ENCODE results near the gene AGXT. TPM values are rescaled to one million over a fixed set of nuclear protein-coding genes. Genes with fewer than 3 reads are reported as not detected.

The AGXT gene
- total and polyA plus RNA-seq, 8 donors, result not detected

DNA sequence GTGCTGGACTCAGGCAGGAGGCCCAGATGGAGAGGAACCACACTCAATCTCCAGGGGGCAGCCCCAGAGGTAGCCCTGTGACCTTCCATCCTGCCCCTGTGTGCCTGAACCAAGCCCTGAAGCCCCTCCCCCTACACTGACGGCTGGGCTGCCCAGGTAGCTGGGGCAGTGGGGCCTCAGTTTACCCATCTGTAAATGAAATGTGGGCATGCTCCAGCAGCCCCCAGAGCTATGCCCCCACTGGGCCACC lies 53.3 kb downstream of the AGXT start:
- H3K36me3 ChIP-seq, result no peaks in the 10 kb centered on the region
- 67 to 100% (median 86%) methylated on average over 1 of the region's 1 CpG for WGBS, 5 donors
- intact Hi-C loops (cut with DNase I; ENCODE audit: low total_unique reads), result no loop called here
- H3K4me1 ChIP-seq, result peaks cover 2 to 18% (median 9%) of the 10 kb centered on the region in 4 donors
- H3K4me3 ChIP-seq, result no peak overlapping the region
- DNase-seq, result peak; percentile 6 to 9
- H3K9me3 ChIP-seq, result no peaks in the 10 kb centered on the region
- peaks cover 0 to 6% (median 0%) of the 10 kb centered on the region in 3 donors for H3K27me3 ChIP-seq
- peak overlapping the region in 1 of 5 donors; percentile 77 for H3K27ac ChIP-seq
- TF ChIP-seq, protein P1, sequence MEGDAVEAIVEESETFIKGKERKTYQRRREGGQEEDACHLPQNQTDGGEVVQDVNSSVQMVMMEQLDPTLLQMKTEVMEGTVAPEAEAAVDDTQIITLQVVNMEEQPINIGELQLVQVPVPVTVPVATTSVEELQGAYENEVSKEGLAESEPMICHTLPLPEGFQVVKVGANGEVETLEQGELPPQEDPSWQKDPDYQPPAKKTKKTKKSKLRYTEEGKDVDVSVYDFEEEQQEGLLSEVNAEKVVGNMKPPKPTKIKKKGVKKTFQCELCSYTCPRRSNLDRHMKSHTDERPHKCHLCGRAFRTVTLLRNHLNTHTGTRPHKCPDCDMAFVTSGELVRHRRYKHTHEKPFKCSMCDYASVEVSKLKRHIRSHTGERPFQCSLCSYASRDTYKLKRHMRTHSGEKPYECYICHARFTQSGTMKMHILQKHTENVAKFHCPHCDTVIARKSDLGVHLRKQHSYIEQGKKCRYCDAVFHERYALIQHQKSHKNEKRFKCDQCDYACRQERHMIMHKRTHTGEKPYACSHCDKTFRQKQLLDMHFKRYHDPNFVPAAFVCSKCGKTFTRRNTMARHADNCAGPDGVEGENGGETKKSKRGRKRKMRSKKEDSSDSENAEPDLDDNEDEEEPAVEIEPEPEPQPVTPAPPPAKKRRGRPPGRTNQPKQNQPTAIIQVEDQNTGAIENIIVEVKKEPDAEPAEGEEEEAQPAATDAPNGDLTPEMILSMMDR (IDR thresholded peaks at IDR 0.05), result no peak
- TF ChIP-seq EP300 (IDR thresholded peaks at IDR 0.05) (no peak), POLR2AphosphoS5 (IDR thresholded peaks at IDR 0.05) (no peak), POLR2A (IDR thresholded peaks at IDR 0.05) (no peak)

DNA sequence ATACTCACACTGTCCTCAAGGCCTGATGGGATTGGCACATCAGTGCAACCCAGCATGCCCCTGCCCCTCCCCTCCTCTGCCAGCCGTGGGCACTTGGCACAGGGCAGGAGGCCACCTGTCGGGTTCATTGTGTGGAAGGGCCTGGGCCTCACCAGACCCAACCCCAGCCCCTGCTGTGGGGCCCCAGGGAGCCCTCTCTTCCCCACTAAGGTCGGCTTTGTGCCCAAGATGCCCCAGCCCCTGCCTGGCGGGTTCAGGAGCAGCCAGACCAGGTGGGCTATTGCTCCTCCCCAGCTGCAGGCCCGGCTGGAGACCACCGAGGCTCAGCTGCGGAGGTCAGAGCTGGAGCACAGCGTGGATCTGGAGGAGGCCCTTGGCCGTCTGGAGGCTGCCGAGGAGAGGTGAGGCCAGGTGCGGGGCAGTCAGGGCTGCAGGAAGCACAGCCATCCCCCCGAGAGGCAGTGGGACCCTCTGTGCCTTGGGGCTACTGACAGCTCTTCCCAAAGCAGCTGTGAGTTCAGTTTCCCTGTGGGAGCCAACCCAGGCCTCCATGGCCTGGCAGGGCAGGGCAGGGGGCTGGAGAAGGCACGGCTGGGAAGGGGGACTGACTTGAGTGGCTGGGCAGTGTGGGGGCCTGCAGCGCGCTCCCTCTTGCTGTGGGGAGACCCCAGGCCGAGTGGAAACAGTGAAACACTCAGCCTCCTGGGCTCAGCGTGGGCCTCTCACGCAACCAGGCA lies 53.8 kb downstream of the AGXT start:
- peak in 1 of 2 donors; percentile 8 for DNase-seq
- TF ChIP-seq EP300 (IDR thresholded peaks at IDR 0.05), result no peak
- TF ChIP-seq POLR2A (IDR thresholded peaks at IDR 0.05), result no peak
- no peak for TF ChIP-seq POLR2AphosphoS5 (IDR thresholded peaks at IDR 0.05)
- TF ChIP-seq, protein P1 (IDR thresholded peaks at IDR 0.05), result no peak

DNA sequence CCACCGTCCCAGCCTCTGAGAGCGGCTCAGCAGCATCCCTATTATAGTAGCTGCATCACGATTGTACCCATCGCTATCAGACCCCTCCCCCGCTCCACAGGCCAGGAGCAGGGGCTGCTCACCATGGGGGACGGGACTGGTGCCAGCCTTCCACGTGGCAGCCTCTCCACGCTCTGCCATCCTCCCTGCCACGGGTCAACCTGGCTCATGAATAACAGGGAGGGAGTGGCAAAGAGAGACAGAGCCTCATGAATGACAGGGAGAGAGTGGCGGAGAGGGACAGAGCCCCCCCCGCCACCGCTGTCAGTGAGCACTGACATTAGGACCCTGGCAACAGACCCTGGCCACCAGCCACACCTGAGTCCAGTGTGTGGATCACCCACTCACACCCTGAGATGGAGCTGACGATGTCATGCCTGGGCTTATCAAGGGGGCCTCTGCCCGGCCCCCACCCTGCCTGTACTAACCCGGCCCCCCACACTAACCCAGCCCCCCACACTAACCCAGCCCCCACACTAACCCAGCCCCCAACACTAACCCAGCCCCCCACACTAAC lies 54.4 kb downstream of the AGXT start:
- TF ChIP-seq POLR2AphosphoS5 (IDR thresholded peaks at IDR 0.05), result no peak
- no peak for TF ChIP-seq POLR2A (IDR thresholded peaks at IDR 0.05)
- TF ChIP-seq EP300 (IDR thresholded peaks at IDR 0.05), result no peak
- TF ChIP-seq, protein P1 (IDR thresholded peaks at IDR 0.05), result no peak
- Histone ChIP-seq H3K9me3 (no peaks in the 10 kb centered on the region), H3K4me3 (no peak overlapping the region), H3K27ac (no peak overlapping the region), H3K4me1 (peaks cover 0 to 9% (median 3%) of the 10 kb centered on the region in 4 donors), H3K36me3 (no peaks in the 10 kb centered on the region), H3K27me3 (no peaks in the 10 kb centered on the region)
- intact Hi-C loops (cut with DNase I; ENCODE audit: low total_unique reads), result no loop called here
- DNase-seq, result peak; percentile 18 to 19
- WGBS, 5 donors, result 57 to 70% (median 62%) methylated on average over 9 to 15 of the region's 15 CpGs

More for the DNA sequence above, 53.8 kb downstream of the AGXT start:
- Histone ChIP-seq H3K4me3 (no peak overlapping the region), H3K27ac (peak overlapping the region in 1 of 5 donors; percentile 77), H3K27me3 (peaks cover 0 to under 1% (median 0%) of the 10 kb centered on the region in 3 donors), H3K4me1 (peaks cover 0 to 13% (median 5%) of the 10 kb centered on the region in 4 donors), H3K9me3 (no peaks in the 10 kb centered on the region), H3K36me3 (no peaks in the 10 kb centered on the region)
- WGBS, 5 donors, result 80 to 86% (median 85%) methylated on average over 10 to 18 of the region's 18 CpGs; no CpG with 5 or more reads in 1 of the 5 donors
- intact Hi-C loops (cut with DNase I; ENCODE audit: low total_unique reads), result no loop called here

DNA sequence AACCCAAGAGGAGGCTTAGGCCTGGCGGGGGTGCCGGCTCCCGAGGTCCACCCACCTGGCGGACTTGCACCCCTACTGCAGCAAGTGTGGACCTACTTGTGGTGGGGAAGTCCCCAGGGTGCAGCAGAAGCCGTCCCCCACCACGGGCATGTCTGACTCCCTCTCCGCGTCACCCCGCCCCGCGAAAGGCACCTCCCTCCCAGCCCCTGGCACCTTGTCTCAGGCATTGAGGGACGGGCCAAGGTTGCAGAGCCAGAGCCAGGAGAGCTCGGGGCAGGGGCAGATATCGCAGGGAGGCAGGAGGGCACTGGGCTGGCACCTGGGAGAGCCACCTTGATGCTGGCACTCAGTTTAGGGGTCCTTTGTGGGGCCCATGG lies 56.6 kb downstream of the AGXT start:
- H3K9me3 ChIP-seq, result no peaks in the 10 kb centered on the region
- H3K4me1 ChIP-seq, result peaks cover 0 to 9% (median 3%) of the 10 kb centered on the region in 4 donors
- no peak overlapping the region for H3K4me3 ChIP-seq
- no peak overlapping the region for H3K27ac ChIP-seq
- no peak for TF ChIP-seq POLR2A (IDR thresholded peaks at IDR 0.05)
- no peak for TF ChIP-seq POLR2AphosphoS5 (IDR thresholded peaks at IDR 0.05)
- TF ChIP-seq EP300 (IDR thresholded peaks at IDR 0.05), result no peak
- TF ChIP-seq, protein P1 (IDR thresholded peaks at IDR 0.05), result no peak
- WGBS, 5 donors, result 73 to 79% (median 76%) methylated on average over 7 to 14 of the region's 14 CpGs
- H3K27me3 ChIP-seq, result peaks cover 0 to 5% (median 0%) of the 10 kb centered on the region in 3 donors
- no peaks in the 10 kb centered on the region for H3K36me3 ChIP-seq
- intact Hi-C loops (cut with DNase I; ENCODE audit: low total_unique reads), result no loop called here
- peak; percentile 3 to 37 for DNase-seq
